Epithelial cell of proximal tubule (primary cell): ENCODE results near the gene MYO6. TPM values are rescaled to one million over a fixed set of nuclear protein-coding genes. Genes with fewer than 3 reads are reported as not detected.

Source experiments
- DNase-seq: peaks from one replicate; pipeline ENCODE4 v3.0.0-alpha.2; 2011; ENCODE audit warnings: low read depth
- H3K4me3 ChIP-seq: 2 replicates; pipeline ENCODE4 v1.5.1; 2011; ENCODE audit warnings: low read depth, mild to moderate bottlenecking, low read length
- CTCF ChIP-seq: conservative IDR thresholded peaks from 2 replicates; pipeline ENCODE4 v1.5.1; 2012; ENCODE audit warnings: low read depth, mild to moderate bottlenecking, low read length
- total RNA-seq: library from RNA; depleted of rRNA; stranded (reverse); fragments of >200 nt; gene quantifications from 2 replicates; pipeline ENCODE4 v1.2.3, GENCODE V29; 2015

MYO6 gene
- total RNA-seq, 1 donor from 2014 or later, result 50.7 TPM

- no peak for DNase-seq
- no peak overlapping the region for H3K4me3 ChIP-seq
- TF ChIP-seq CTCF, result no peak
Observed at GRCh38 chr6:75963569-75963968, 214.5 kb downstream of the MYO6 start.

- no peak overlapping the region for H3K4me3 ChIP-seq
- TF ChIP-seq CTCF, result no peak
- DNase-seq, result no peak
Observed at GRCh38 chr6:75968143-75968542, 219.1 kb downstream of the MYO6 start.

Other genes starting within 250 kb of the MYO6 start
- gene SENP6, start 147.4 kb upstream of the MYO6 start, total RNA-seq, result 38.0 and 45.6 TPM in 2 replicates